Measurements from ENCODE around the gene ELP5. TPM values are rescaled to one million over a fixed set of nuclear protein-coding genes. Genes with fewer than 3 reads are reported as not detected.
A peak's percentile ranks its signal among the peaks of the same experiment; 100 is the strongest.

The ELP5 gene
- total and polyA plus RNA-seq, 10 of the 15 experiments (the other 5 are each of a cell fraction or from before 2014, with no cell fraction given): 41.1 to 109 (median 77.5) TPM

DNA sequence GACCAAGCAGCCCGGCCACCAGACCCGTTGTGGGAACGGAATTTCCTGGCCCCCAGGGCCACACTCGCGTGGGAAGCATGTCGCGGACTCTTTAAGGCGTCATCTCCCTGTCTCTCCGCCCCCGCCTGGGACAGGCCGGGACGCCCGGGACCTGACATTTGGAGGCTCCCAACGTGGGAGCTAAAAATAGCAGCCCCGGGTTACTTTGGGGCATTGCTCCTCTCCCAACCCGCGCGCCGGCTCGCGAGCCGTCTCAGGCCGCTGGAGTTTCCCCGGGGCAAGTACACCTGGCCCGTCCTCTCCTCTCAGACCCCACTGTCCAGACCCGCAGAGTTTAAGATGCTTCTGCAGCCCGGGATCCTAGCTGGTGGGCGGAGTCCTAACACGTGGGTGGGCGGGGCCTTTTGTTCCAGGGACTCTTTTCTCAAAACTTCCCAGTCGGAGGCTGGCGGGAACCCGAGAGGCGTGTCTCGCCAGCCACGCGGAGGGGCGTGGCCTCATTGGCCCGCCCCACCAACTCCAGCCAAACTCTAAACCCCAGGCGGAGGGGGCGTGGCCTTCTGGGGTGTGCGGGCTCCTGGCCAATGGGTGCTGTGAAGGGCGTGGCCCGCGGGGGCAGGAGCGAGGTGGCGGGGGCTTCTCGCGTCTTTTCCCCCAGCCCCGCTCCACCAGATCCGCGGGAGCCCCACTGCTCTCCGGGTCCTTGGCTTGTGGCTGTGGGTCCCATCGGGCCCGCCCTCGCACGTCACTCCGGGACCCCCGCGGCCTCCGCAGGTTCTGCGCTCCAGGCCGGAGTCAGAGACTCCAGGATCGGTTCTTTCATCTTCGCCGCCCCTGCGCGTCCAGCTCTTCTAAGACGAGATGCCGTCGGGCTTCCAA, 29.3 kb downstream of the ELP5 start, which contains the start of gene SLC2A4 (continued):
- TF ChIP-seq, protein P1, sequence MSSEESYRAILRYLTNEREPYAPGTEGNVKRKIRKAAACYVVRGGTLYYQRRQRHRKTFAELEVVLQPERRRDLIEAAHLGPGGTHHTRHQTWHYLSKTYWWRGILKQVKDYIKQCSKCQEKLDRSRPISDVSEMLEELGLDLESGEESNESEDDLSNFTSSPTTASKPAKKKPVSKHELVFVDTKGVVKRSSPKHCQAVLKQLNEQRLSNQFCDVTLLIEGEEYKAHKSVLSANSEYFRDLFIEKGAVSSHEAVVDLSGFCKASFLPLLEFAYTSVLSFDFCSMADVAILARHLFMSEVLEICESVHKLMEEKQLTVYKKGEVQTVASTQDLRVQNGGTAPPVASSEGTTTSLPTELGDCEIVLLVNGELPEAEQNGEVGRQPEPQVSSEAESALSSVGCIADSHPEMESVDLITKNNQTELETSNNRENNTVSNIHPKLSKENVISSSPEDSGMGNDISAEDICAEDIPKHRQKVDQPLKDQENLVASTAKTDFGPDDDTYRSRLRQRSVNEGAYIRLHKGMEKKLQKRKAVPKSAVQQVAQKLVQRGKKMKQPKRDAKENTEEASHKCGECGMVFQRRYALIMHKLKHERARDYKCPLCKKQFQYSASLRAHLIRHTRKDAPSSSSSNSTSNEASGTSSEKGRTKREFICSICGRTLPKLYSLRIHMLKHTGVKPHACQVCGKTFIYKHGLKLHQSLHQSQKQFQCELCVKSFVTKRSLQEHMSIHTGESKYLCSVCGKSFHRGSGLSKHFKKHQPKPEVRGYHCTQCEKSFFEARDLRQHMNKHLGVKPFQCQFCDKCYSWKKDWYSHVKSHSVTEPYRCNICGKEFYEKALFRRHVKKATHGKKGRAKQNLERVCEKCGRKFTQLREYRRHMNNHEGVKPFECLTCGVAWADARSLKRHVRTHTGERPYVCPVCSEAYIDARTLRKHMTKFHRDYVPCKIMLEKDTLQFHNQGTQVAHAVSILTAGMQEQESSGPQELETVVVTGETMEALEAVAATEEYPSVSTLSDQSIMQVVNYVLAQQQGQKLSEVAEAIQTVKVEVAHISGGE (CRISPR knock-in tag; IDR thresholded peaks at IDR 0.05): no peak
- 0 out of 2 replicates have a peak, but pooled peaks have one; percentile 37 for TF ChIP-seq HDGF (IDR thresholded peaks at IDR 0.05)
- no peak for TF ChIP-seq TCF7 (IDR thresholded peaks at IDR 0.05; ENCODE audit: borderline replicate concordance)
- 0 out of 2 replicates have a peak, but pooled peaks have one; percentile 28 for TF ChIP-seq POLR2A (IDR thresholded peaks at IDR 0.05; ENCODE audit: low read depth, low read length)
- TF ChIP-seq, protein P2, sequence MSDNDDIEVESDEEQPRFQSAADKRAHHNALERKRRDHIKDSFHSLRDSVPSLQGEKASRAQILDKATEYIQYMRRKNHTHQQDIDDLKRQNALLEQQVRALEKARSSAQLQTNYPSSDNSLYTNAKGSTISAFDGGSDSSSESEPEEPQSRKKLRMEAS (IDR thresholded peaks at IDR 0.05; ENCODE audit: low read depth, low read length): peak; percentile 30; the same call in 1 of the 2 replicates
- no peak for TF ChIP-seq CBX3 (IDR thresholded peaks at IDR 0.05; ENCODE audit: borderline replicate concordance, low read depth)
- no peak for TF ChIP-seq RFX5 (IDR thresholded peaks at IDR 0.05; ENCODE audit: low read depth, low read length)
- TF ChIP-seq, protein P3, sequence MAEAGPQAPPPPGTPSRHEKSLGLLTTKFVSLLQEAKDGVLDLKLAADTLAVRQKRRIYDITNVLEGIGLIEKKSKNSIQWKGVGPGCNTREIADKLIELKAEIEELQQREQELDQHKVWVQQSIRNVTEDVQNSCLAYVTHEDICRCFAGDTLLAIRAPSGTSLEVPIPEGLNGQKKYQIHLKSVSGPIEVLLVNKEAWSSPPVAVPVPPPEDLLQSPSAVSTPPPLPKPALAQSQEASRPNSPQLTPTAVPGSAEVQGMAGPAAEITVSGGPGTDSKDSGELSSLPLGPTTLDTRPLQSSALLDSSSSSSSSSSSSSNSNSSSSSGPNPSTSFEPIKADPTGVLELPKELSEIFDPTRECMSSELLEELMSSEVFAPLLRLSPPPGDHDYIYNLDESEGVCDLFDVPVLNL (IDR thresholded peaks at IDR 0.05; ENCODE audit: low read depth, low read length): no peak
- TF ChIP-seq, protein P4, sequence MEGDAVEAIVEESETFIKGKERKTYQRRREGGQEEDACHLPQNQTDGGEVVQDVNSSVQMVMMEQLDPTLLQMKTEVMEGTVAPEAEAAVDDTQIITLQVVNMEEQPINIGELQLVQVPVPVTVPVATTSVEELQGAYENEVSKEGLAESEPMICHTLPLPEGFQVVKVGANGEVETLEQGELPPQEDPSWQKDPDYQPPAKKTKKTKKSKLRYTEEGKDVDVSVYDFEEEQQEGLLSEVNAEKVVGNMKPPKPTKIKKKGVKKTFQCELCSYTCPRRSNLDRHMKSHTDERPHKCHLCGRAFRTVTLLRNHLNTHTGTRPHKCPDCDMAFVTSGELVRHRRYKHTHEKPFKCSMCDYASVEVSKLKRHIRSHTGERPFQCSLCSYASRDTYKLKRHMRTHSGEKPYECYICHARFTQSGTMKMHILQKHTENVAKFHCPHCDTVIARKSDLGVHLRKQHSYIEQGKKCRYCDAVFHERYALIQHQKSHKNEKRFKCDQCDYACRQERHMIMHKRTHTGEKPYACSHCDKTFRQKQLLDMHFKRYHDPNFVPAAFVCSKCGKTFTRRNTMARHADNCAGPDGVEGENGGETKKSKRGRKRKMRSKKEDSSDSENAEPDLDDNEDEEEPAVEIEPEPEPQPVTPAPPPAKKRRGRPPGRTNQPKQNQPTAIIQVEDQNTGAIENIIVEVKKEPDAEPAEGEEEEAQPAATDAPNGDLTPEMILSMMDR (IDR thresholded peaks at IDR 0.05 in 2 of 3, conservative IDR thresholded peaks at IDR 0.05 in 1 of 3; ENCODE audit: control insufficient read depth in 2 of 3, extremely low read depth in 1 of 3, insufficient read depth in 1 of 3, low read depth in 3 of 3, low read length in 3 of 3): 0 out of 6 replicates have a peak, but pooled peaks of 1 of the 3 experiments have one; percentile 1
- TF ChIP-seq, protein P5, sequence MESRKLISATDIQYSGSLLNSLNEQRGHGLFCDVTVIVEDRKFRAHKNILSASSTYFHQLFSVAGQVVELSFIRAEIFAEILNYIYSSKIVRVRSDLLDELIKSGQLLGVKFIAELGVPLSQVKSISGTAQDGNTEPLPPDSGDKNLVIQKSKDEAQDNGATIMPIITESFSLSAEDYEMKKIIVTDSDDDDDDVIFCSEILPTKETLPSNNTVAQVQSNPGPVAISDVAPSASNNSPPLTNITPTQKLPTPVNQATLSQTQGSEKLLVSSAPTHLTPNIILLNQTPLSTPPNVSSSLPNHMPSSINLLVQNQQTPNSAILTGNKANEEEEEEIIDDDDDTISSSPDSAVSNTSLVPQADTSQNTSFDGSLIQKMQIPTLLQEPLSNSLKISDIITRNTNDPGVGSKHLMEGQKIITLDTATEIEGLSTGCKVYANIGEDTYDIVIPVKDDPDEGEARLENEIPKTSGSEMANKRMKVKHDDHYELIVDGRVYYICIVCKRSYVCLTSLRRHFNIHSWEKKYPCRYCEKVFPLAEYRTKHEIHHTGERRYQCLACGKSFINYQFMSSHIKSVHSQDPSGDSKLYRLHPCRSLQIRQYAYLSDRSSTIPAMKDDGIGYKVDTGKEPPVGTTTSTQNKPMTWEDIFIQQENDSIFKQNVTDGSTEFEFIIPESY (IDR thresholded peaks at IDR 0.05): no peak
- TF ChIP-seq NFYB (IDR thresholded peaks at IDR 0.05; ENCODE audit: insufficient read depth, low read depth, low read length): 0 out of 2 replicates have a peak, but pooled peaks have one; percentile 29
- TF ChIP-seq SIN3A (IDR thresholded peaks at IDR 0.05; ENCODE audit: low read depth, low read length): peak; percentile 59; the same call in 1 of the 2 replicates
- TF ChIP-seq DPF2 (IDR thresholded peaks at IDR 0.05): 0 out of 2 replicates have a peak, but pooled peaks have one; percentile 4
- TF ChIP-seq MYC (IDR thresholded peaks at IDR 0.05; ENCODE audit: insufficient read depth, insufficient read length, insufficient replicate concordance, low read length, severe bottlenecking): peak; percentile 49
- no peak for TF ChIP-seq RUNX3 (IDR thresholded peaks at IDR 0.05; ENCODE audit: low read length)
- TF ChIP-seq MXI1 (IDR thresholded peaks at IDR 0.05; ENCODE audit: low read depth, low read length): peak; percentile 89
- TF ChIP-seq RB1 (IDR thresholded peaks at IDR 0.05; ENCODE audit: borderline replicate concordance): no peak; the same call in 1 of the 2 replicates
- TF ChIP-seq ASH2L (IDR thresholded peaks at IDR 0.05; ENCODE audit: borderline replicate concordance, low read depth): no peak
- TF ChIP-seq ZNF217 (IDR thresholded peaks at IDR 0.05): no peak
- peak; percentile 24; the same call in 1 of the 2 replicates for TF ChIP-seq EED (IDR thresholded peaks at IDR 0.05; ENCODE audit: low read depth)
- TF ChIP-seq SP1 (IDR thresholded peaks at IDR 0.05; ENCODE audit: low read depth, low read length): peak; percentile 71
